GM10266 (cell line): Measurements from ENCODE around the gene REL.
A peak's percentile ranks its signal among the peaks of the same experiment; 100 is the strongest.

Experiments
- DNase-seq: peaks from one replicate; pipeline ENCODE4 v3.0.0; 2012; ENCODE audit errors: extremely low spot score
- TF ChIP-seq, protein P1 (sequence below): IDR thresholded peaks from 2 replicates; pipeline ENCODE4 v1.5.1; 2012; ENCODE audit warnings: mild to moderate bottlenecking, low read depth; ENCODE audit not compliant: control insufficient read depth, insufficient read depth; ENCODE audit errors: missing control alignments

REL gene

DNA sequence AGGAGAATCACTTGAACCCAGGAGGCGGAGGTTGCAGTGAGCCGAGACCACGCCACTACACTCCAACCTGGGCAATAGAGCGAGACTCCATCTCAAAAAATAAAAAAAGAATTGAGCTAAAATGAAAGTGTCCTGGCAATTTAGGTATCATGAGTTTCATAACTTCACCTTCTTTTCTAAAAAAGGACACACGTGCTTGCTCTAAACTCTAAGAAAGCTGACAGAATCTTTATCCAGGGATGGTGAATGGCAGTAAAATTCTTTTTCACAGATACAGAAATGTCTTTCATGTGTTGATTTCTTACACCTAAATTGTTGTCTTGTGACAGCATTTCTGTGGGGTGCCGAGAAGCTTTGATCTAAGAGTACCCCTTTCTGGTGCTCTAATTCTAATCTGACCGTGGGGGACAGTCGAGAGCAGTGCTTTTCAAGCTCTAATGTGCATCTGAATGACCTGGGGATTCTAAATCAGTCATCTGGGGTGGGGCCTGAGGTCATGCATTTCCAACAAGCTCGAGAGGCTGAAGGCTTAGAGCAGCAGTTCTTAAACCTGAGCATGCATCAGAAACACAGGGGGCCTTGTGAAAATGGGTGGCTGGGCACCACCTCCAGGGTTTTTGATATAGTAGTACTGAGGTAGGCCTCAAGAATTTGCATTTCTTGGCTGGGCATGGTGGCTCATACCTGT lies 42.1 kb upstream of the REL start:
- DNase-seq = peak; percentile 53
- TF ChIP-seq, protein P1, sequence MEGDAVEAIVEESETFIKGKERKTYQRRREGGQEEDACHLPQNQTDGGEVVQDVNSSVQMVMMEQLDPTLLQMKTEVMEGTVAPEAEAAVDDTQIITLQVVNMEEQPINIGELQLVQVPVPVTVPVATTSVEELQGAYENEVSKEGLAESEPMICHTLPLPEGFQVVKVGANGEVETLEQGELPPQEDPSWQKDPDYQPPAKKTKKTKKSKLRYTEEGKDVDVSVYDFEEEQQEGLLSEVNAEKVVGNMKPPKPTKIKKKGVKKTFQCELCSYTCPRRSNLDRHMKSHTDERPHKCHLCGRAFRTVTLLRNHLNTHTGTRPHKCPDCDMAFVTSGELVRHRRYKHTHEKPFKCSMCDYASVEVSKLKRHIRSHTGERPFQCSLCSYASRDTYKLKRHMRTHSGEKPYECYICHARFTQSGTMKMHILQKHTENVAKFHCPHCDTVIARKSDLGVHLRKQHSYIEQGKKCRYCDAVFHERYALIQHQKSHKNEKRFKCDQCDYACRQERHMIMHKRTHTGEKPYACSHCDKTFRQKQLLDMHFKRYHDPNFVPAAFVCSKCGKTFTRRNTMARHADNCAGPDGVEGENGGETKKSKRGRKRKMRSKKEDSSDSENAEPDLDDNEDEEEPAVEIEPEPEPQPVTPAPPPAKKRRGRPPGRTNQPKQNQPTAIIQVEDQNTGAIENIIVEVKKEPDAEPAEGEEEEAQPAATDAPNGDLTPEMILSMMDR = peak; percentile 23

DNA sequence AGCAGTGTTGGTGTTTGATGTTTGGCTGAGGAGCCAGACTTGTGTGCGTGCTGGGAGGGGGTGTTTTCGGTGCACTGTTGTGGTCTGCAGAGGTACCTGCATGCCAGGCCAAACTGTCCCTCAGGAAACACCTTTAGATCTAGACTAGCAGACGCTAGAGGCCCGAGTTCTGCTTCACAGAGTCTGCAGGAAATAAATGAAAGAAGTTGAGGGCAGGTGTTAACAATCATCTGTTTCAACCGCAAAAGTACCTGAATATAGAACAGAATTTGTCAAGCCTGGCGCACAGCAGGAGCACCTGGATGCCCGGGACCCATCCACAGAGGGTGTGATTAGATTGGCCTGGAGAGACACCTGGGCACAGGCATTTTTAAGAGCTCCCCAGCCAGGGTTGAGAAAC lies 40.5 kb upstream of the REL start:
- TF ChIP-seq, protein P1 = no peak
- DNase-seq = no peak

DNA sequence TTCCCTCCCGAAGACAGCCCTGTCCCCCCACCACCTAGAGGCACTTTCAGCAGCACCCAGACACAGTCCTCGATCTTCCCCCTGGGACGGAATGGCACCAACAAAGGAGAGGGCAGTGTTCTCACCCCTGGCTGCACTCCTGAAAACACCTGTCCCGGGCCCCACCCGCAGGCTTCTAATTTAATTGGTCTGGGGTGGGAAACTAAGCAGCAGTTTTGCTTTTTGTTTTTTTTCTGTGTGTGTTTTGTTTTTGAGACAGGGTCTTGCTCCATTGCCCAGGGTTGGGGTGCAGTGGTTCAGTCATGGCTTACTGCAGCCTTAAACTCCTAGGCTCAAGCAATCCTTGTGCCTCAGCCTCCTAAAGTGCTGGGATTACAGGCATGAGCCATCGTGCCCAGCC lies 38.4 kb upstream of the REL start:
- DNase-seq = no peak
- TF ChIP-seq, protein P1 = no peak

DNA sequence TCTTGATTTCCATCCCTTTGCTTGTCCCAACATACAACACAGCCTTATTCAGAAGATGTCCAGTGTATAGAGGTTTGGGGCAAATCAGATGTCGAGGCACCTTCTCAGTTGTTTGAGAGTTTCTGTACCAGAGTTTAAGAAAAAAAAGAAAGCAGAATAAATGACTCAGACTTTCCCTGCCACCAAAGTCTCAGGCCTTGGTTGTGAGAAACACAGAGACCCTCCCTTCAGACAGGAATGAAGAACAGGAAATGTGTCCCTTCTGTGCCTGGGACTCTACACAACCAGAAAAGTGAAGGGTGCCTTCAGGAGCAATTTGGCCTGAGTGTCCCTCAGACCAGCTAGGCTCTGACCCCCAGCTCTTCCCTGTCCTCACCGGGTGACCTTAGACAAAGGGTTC lies 37.3 kb upstream of the REL start:
- TF ChIP-seq, protein P1 = no peak
- no peak for DNase-seq

DNA sequence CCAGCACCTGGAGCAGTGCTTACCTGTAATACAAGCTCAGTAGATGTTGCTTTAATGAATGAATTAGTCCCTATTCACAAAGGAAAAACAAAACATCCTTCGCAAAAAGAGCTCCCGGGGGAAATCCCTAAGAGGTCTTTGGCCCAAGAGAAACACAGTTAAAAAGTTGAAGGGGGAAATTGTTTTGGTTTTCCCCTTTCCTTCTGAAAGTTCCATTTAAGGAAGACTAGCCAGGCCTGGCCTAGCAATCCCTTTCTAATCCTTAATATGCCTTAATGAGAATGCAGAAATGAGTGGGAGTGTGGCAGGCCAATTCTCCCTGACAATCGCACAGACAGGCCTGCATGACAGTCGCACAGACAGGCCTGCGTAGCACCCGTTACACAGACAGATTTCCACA lies 33.5 kb upstream of the REL start:
- TF ChIP-seq, protein P1 = no peak
- no peak for DNase-seq

DNA sequence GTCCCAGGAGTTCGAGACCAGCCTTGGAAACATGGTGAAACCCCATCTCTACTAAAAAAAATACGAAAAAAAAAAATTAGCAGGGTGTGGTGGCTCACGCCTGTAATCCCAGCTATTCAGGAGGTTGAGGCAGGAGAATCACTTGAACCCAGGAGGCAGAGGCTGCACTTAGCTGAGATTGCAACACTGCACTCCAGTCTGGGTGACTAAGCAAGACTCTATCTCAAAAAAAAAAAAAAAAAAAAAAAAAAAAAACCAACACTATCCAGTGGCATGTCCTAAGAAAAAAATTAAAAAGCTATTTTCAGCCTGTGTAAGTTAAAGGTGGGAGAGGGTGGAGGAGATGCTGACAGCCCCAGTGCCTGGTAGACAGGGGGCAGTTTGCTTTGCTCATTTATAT lies 32.2 kb upstream of the REL start:
- DNase-seq = no peak
- TF ChIP-seq, protein P1 = no peak

DNA sequence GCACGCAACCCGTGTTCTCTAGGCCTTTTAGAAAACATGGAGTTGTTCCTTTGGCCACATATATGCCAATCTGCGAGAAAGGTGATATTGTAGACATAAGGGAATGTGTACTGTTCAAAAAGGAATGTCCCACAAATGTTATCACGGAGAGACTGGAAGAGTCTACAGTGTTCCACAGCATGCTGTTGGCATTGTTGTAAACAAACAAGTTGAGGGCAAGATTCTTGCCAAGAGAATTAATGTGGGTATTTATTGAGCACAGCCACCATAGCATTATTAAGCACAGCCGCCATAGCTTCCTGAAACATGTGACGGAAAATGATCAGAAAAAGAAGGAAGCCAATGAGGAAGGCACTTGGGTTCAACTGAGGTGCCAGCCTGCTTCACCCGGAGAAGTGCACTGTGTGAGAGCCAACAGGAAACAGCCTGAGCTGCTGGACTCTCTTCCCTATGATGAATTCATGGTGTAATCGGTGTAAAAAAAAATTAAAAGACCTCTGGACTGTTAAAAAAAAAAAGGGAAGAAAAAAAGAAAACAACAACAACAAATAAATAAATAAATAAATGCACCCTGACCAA lies 29.0 kb upstream of the REL start:
- TF ChIP-seq, protein P1 = no peak
- no peak for DNase-seq
